ENCODE data around the gene POLR1G. TPM values are rescaled to one million over a fixed set of nuclear protein-coding genes. Genes with fewer than 3 reads are reported as not detected.

POLR1G gene
- total and polyA plus RNA-seq, 2 experiments from 2014 or later: 33.0 to 85.9 TPM

- H3K79me2 ChIP-seq (replicated peaks; ENCODE audit: insufficient read depth): peaks cover 5% of the 10 kb centered on the region; the same call in 1 of the 2 replicates
- no peaks in the 10 kb centered on the region for H3K27me3 ChIP-seq (ENCODE audit: insufficient read depth)
- no peak overlapping the region for H3K27ac ChIP-seq (ENCODE audit: low read depth)
- no peak for DNase-seq (ENCODE audit: low spot score)
- TF ChIP-seq CTCF (conservative IDR thresholded peaks at IDR 0.05; ENCODE audit: low read depth in 2 of 2): no peak
- TF ChIP-seq STAT1 (IDR thresholded peaks at IDR 0.05; ENCODE audit: unreplicated experiment): no peak
- no peak for TF ChIP-seq ZNF462 (CRISPR knock-in tag; IDR thresholded peaks at IDR 0.05)
- peaks cover 13% of the 10 kb centered on the region for H3K4me1 Mint-ChIP-seq
- peaks cover 44% of the 10 kb centered on the region for H3K36me3 Mint-ChIP-seq (ENCODE audit: low read depth)
- no peak overlapping the region for H3K4me2 ChIP-seq
- H3K27me3 Mint-ChIP-seq (ENCODE audit: insufficient read depth, low read depth, poor library complexity): peaks cover 20% of the 10 kb centered on the region
- peaks cover under 1% of the 10 kb centered on the region; the same call in 1 of the 2 replicates for H3F3A ChIP-seq (replicated peaks; ENCODE audit: low read depth)
- no peak overlapping the region for H3K27ac Mint-ChIP-seq
- H3K9me2 ChIP-seq (ENCODE audit: insufficient read depth): no peaks in the 10 kb centered on the region
- H3K36me3 ChIP-seq (ENCODE audit: insufficient read depth): no peaks in the 10 kb centered on the region; the same call in 1 of the 2 replicates
- no peak overlapping the region for H3K4me3 ChIP-seq
- no peak overlapping the region for H3K4me3 Mint-ChIP-seq
- H2AFZ ChIP-seq: no peak overlapping the region
- H3K4me1 ChIP-seq (ENCODE audit: insufficient read depth): 0 out of 2 replicates have a peak, but pooled peaks cover 4% of the 10 kb centered on the region
- ATAC-seq: no peak
- no peaks in the 10 kb centered on the region; the same call in 2 of the 3 replicates for H3K9me3 Mint-ChIP-seq
- peaks cover 2% of the 10 kb centered on the region; the same call in 1 of the 2 replicates for H4K20me1 ChIP-seq (replicated peaks; ENCODE audit: insufficient read depth)
Measured at GRCh38 chr19:45418802-45419201, 12.4 kb downstream of the POLR1G start.
